ENCODE measurements around the gene KCNJ10.

DNA sequence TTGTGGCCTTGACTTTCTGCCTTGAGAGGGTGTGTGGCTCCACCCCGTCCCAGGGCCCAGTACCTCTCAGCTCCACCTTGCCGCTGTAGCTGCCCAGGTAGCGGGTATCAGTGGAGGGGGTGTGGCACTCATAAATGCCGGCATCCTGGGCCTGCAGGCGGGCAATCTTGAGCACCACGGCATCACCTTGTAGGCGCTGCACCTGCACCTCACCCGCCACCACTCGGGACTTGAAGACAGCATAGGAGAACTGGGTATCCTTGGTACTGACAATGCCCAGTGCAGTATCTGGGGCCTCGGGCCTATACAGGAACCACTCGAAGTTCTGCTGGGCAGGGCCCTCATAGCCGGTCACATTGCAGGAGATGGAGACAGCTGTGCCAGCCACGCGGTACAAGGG, 24.8 kb upstream of the KCNJ10 start:
- TF ChIP-seq, protein P1, sequence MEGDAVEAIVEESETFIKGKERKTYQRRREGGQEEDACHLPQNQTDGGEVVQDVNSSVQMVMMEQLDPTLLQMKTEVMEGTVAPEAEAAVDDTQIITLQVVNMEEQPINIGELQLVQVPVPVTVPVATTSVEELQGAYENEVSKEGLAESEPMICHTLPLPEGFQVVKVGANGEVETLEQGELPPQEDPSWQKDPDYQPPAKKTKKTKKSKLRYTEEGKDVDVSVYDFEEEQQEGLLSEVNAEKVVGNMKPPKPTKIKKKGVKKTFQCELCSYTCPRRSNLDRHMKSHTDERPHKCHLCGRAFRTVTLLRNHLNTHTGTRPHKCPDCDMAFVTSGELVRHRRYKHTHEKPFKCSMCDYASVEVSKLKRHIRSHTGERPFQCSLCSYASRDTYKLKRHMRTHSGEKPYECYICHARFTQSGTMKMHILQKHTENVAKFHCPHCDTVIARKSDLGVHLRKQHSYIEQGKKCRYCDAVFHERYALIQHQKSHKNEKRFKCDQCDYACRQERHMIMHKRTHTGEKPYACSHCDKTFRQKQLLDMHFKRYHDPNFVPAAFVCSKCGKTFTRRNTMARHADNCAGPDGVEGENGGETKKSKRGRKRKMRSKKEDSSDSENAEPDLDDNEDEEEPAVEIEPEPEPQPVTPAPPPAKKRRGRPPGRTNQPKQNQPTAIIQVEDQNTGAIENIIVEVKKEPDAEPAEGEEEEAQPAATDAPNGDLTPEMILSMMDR (IDR thresholded peaks at IDR 0.05; ENCODE audit: insufficient read depth, low read depth, low read length), result no peak
- no peak for TF ChIP-seq EZH2 (IDR thresholded peaks at IDR 0.05; ENCODE audit: insufficient read depth, low read length)

Measured in astrocyte (in vitro differentiated cells and primary cell).